ENCODE data around the gene S100A2.

S100A2 gene

DNA sequence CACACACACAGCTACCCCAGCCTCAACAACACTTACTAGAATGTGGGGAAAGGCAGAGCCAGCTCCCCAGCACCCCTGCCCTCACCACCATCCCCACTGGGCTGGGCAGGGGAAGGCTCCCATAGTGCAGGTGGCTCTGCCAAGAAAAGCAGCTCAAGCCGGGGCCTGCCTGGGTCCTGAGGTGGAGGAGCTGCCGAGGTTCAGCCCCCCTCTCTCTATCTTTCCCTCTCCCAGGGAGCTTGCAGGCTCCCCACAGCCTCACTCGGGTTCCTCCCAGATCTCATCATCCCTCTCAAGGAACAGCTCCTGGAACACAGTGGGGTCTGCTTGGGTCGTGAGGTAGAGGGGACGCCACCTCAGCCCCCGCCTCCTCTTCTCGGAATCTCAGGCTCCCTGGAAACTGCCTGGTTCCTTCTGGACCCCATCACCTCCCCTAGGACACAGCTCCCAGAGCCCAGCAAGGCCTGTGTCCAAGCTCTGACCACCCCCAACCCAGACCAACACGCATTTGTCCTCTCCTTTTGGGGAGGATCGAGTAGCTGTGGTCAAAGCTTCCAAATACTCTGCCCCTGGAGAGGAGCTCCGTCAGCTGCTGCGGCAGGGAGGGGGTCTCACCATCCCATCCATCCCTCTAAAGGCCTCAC, 46.6 kb upstream of the S100A2 start:
- TF ChIP-seq, protein P1, sequence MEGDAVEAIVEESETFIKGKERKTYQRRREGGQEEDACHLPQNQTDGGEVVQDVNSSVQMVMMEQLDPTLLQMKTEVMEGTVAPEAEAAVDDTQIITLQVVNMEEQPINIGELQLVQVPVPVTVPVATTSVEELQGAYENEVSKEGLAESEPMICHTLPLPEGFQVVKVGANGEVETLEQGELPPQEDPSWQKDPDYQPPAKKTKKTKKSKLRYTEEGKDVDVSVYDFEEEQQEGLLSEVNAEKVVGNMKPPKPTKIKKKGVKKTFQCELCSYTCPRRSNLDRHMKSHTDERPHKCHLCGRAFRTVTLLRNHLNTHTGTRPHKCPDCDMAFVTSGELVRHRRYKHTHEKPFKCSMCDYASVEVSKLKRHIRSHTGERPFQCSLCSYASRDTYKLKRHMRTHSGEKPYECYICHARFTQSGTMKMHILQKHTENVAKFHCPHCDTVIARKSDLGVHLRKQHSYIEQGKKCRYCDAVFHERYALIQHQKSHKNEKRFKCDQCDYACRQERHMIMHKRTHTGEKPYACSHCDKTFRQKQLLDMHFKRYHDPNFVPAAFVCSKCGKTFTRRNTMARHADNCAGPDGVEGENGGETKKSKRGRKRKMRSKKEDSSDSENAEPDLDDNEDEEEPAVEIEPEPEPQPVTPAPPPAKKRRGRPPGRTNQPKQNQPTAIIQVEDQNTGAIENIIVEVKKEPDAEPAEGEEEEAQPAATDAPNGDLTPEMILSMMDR (conservative IDR thresholded peaks at IDR 0.05; ENCODE audit: control insufficient read depth, insufficient read depth, low read depth, low read length) = no peak
- no peak for DNase-seq (ENCODE audit: low read depth)
- H3K4me3 ChIP-seq (ENCODE audit: control insufficient read depth, low read depth, low read length) = peak overlapping the region; percentile 94

DNA sequence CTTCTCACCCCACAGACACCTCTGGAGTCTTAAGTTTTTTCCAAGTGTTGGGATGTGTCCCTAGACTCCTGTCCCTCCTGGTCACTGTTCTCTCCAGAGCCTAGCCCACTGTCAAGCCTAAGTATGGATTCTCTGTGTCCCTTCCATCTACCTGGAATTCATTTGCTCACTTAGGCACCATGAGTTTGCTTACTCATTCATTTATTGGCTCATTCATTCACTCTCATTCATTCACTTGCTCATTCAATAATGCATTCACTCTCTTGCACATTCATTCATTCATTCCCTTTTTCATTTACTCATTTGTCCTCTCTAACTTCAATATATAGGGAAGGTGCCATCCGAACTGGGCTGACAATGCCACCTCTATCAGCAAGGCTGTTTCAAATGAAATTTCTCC, 45.7 kb upstream of the S100A2 start:
- H3K4me3 ChIP-seq (ENCODE audit: control insufficient read depth, low read depth, low read length) = peak overlapping the region; percentile 94
- TF ChIP-seq, protein P1 (conservative IDR thresholded peaks at IDR 0.05; ENCODE audit: control insufficient read depth, insufficient read depth, low read depth, low read length) = no peak
- peak; percentile 55 for DNase-seq (ENCODE audit: low read depth)

DNA sequence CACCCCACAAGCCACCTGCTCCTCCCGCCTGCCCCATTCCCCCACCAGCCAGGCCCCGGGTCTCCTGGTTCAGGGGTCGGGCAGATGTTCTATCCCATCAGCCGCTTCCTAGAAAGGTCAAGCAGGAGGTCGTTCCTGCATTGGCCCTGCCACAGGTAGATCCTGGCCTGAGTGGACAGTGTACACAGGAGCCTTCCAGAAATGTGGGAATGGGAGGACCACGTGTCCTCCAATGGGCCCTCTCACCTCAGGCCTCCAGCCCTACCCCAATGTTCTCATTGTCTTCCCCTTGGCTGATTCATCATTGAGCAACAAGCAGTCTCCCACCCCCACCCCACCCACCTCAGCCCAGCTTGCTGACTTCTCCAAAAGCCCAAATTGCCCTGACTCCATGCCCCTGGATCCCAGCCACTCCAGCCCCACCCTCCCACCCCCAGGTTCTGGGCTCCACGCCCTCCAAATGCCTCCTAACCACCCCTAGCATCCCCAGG, 45.2 kb upstream of the S100A2 start:
- TF ChIP-seq, protein P1 (conservative IDR thresholded peaks at IDR 0.05; ENCODE audit: control insufficient read depth, insufficient read depth, low read depth, low read length) = no peak
- H3K4me3 ChIP-seq (ENCODE audit: control insufficient read depth, low read depth, low read length) = peak overlapping the region; percentile 94
- peak; percentile 93 for DNase-seq (ENCODE audit: low read depth)

DNA sequence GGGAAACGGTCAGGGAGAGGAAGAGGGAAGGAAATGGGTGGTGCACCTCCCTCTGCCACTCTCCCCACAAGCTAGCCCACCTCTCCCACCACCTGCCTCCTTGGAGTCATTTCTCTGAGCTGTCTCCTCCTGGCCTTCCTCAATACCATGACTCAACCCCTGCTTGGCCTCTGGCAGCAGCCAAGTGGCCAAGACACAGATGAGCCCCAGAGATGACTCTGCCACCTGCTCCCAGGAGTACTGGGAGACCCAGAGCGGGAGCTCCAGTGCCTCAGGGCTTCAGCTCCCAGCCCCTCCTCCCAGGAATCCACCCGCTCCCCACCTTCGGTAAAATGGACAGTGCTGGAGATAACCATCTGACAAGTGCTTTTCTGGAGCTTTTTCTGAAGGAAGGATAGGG, 44.7 kb upstream of the S100A2 start:
- peak overlapping the region; percentile 94 for H3K4me3 ChIP-seq (ENCODE audit: control insufficient read depth, low read depth, low read length)
- DNase-seq (ENCODE audit: low read depth) = peak; percentile 80
- TF ChIP-seq, protein P1 (conservative IDR thresholded peaks at IDR 0.05; ENCODE audit: control insufficient read depth, insufficient read depth, low read depth, low read length) = no peak

DNA sequence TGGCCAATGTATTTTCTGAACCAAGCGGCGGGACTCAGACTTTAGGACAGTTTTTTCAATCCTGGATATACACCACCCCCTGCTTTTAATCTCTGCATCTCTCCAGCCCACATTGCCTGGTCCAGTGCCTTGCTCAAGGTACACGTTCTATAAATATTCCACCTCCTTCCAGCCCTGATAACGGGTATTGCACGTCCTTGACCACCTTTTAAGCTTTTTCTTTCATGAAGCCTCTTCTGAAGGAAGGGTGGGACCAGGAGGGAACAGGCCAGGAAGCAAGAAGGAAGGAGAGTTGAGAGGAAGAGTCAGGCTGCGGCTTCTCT, 43.9 kb upstream of the S100A2 start:
- no peak for DNase-seq (ENCODE audit: low read depth)
- TF ChIP-seq, protein P1 (conservative IDR thresholded peaks at IDR 0.05; ENCODE audit: control insufficient read depth, insufficient read depth, low read depth, low read length) = no peak
- H3K4me3 ChIP-seq (ENCODE audit: control insufficient read depth, low read depth, low read length) = peak overlapping the region; percentile 94

DNA sequence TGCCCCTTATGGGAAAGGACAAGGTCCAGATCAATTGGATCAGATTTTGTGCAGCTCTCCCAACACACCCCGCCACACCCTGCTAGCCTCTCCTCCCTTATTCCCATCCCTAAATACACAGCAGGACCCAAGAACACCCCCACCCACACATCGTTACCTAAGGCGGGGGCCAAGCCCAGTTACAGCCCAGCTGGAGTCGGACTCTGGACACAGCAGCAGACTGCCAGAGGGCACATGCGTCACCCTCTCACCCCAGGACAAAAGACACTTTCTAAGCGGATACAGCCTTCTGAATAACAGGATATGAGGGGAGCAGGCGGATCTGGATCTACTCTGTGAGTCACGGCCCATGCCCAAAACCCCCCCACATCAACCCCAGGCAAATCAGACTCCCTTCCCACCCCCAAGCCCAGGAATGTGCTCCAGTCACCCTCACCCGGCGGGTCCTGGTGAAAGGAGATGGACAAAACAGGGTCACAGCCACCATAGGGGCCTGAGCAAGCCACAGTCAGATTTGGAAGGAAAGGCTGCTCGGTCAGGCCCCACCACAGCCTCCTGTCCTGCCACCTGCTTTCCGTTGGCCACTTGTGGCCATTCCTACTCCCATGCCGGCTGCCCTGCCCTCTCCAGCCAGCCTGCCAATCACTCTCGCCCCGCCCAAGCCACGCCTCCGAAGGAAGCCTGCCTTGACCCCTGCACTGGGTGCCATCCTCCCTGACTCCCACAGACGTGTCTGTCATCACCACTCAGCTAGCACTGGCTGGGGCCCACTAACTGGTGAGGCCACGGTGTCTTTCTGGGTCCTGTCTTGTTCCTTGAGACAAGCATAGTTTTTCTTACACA, 43.3 kb upstream of the S100A2 start:
- TF ChIP-seq, protein P1 (conservative IDR thresholded peaks at IDR 0.05; ENCODE audit: control insufficient read depth, insufficient read depth, low read depth, low read length) = no peak
- DNase-seq (ENCODE audit: low read depth) = peak; percentile 98
- peak overlapping the region; percentile 94 for H3K4me3 ChIP-seq (ENCODE audit: control insufficient read depth, low read depth, low read length)
